Measurements from ENCODE around the gene ARHGEF17. TPM values are rescaled to one million over a fixed set of nuclear protein-coding genes. Genes with fewer than 3 reads are reported as not detected.

ARHGEF17 gene
- total and polyA plus RNA-seq, 2 of the 13 experiments (the other 11 are each of a cell fraction or from before 2014, with no cell fraction given) = 10.7 to 28.8 TPM

DNA sequence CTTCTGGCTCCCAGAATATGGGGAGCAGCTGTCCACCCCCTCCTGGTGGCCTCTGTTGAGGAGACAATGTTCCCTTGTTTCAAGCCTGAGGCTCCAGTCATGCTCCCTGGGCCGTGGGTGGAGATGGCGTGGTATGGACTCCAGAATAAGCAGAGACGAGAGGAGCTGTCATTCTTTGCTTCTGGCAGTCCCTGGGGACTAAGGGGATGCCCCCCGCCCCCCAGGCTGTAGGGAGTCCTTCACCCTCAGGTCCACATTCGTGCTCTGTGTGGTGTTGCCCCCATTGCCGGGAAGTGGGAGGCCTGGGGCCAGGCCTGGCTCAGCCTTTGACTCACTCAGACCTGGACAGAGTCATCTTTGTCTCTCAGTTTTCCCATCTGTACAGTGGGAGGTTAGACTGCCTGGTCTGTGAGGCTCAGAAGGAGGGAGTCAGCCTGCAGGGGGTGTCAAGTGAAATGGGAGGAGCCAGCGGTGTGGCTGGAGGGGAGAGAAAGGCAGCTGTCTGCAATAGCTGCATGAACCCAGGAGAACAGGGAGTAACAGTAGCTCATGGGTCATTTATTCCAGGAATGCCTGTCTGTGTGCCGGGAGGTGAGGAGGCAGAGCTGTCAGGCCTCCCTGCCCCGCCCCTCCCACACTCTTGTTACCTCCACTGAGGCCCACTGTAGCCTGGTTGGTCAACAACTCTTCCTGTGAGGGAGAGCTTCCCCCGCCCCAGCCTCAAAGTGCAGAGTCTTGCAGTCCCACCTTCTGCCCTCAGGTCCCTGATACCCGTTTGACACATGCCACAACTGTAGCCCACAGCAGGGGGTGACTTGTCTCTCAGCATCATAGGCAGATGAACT, 6.3 kb downstream of the ARHGEF17 start (continued):
- TF ChIP-seq MXD4 (CRISPR knock-in tag; IDR thresholded peaks at IDR 0.05) (peak; percentile 38; the same call in 1 of the 2 replicates), ZNF788 (CRISPR knock-in tag; IDR thresholded peaks at IDR 0.05; ENCODE audit: borderline replicate concordance) (peak; percentile 43; the same call in 1 of the 2 replicates), ZMYM3 (CRISPR knock-in tag; IDR thresholded peaks at IDR 0.05) (peak; percentile 97), SP4 (CRISPR knock-in tag; IDR thresholded peaks at IDR 0.05) (peak; percentile 64), ZNF124 (CRISPR knock-in tag; IDR thresholded peaks at IDR 0.05) (0 out of 2 replicates have a peak, but pooled peaks have one; percentile 26), SCMH1 (CRISPR knock-in tag; IDR thresholded peaks at IDR 0.05; ENCODE audit: borderline replicate concordance) (no peak), ZBTB42 (CRISPR knock-in tag; IDR thresholded peaks at IDR 0.05) (no peak), REPIN1 (CRISPR knock-in tag; IDR thresholded peaks at IDR 0.05; ENCODE audit: borderline replicate concordance, low read depth) (peak; percentile 44; the same call in 1 of the 2 replicates), NCOA5 (CRISPR knock-in tag; IDR thresholded peaks at IDR 0.05) (no peak), ZNF451 (CRISPR knock-in tag; IDR thresholded peaks at IDR 0.05) (no peak), NR2C2 (CRISPR knock-in tag; IDR thresholded peaks at IDR 0.05; ENCODE audit: borderline replicate concordance) (peak; percentile 29; the same call in 1 of the 2 replicates)
- TF ChIP-seq, protein P1, sequence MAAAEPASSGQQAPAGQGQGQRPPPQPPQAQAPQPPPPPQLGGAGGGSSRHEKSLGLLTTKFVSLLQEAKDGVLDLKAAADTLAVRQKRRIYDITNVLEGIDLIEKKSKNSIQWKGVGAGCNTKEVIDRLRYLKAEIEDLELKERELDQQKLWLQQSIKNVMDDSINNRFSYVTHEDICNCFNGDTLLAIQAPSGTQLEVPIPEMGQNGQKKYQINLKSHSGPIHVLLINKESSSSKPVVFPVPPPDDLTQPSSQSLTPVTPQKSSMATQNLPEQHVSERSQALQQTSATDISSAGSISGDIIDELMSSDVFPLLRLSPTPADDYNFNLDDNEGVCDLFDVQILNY (CRISPR knock-in tag; conservative IDR thresholded peaks at IDR 0.05) = no peak
- TF ChIP-seq, protein P2, sequence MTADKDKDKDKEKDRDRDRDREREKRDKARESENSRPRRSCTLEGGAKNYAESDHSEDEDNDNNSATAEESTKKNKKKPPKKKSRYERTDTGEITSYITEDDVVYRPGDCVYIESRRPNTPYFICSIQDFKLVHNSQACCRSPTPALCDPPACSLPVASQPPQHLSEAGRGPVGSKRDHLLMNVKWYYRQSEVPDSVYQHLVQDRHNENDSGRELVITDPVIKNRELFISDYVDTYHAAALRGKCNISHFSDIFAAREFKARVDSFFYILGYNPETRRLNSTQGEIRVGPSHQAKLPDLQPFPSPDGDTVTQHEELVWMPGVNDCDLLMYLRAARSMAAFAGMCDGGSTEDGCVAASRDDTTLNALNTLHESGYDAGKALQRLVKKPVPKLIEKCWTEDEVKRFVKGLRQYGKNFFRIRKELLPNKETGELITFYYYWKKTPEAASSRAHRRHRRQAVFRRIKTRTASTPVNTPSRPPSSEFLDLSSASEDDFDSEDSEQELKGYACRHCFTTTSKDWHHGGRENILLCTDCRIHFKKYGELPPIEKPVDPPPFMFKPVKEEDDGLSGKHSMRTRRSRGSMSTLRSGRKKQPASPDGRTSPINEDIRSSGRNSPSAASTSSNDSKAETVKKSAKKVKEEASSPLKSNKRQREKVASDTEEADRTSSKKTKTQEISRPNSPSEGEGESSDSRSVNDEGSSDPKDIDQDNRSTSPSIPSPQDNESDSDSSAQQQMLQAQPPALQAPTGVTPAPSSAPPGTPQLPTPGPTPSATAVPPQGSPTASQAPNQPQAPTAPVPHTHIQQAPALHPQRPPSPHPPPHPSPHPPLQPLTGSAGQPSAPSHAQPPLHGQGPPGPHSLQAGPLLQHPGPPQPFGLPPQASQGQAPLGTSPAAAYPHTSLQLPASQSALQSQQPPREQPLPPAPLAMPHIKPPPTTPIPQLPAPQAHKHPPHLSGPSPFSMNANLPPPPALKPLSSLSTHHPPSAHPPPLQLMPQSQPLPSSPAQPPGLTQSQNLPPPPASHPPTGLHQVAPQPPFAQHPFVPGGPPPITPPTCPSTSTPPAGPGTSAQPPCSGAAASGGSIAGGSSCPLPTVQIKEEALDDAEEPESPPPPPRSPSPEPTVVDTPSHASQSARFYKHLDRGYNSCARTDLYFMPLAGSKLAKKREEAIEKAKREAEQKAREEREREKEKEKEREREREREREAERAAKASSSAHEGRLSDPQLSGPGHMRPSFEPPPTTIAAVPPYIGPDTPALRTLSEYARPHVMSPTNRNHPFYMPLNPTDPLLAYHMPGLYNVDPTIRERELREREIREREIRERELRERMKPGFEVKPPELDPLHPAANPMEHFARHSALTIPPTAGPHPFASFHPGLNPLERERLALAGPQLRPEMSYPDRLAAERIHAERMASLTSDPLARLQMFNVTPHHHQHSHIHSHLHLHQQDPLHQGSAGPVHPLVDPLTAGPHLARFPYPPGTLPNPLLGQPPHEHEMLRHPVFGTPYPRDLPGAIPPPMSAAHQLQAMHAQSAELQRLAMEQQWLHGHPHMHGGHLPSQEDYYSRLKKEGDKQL (CRISPR knock-in tag; IDR thresholded peaks at IDR 0.05; ENCODE audit: low read depth) = peak; percentile 53; the same call in 1 of the 2 replicates
- TF ChIP-seq, protein P3, sequence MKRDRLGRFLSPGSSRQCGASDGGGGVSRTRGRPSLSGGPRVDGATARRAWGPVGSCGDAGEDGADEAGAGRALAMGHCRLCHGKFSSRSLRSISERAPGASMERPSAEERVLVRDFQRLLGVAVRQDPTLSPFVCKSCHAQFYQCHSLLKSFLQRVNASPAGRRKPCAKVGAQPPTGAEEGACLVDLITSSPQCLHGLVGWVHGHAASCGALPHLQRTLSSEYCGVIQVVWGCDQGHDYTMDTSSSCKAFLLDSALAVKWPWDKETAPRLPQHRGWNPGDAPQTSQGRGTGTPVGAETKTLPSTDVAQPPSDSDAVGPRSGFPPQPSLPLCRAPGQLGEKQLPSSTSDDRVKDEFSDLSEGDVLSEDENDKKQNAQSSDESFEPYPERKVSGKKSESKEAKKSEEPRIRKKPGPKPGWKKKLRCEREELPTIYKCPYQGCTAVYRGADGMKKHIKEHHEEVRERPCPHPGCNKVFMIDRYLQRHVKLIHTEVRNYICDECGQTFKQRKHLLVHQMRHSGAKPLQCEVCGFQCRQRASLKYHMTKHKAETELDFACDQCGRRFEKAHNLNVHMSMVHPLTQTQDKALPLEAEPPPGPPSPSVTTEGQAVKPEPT (CRISPR knock-in tag; IDR thresholded peaks at IDR 0.05; ENCODE audit: low read depth) = peak; percentile 36; the same call in 1 of the 2 replicates
- TF ChIP-seq, protein P4, sequence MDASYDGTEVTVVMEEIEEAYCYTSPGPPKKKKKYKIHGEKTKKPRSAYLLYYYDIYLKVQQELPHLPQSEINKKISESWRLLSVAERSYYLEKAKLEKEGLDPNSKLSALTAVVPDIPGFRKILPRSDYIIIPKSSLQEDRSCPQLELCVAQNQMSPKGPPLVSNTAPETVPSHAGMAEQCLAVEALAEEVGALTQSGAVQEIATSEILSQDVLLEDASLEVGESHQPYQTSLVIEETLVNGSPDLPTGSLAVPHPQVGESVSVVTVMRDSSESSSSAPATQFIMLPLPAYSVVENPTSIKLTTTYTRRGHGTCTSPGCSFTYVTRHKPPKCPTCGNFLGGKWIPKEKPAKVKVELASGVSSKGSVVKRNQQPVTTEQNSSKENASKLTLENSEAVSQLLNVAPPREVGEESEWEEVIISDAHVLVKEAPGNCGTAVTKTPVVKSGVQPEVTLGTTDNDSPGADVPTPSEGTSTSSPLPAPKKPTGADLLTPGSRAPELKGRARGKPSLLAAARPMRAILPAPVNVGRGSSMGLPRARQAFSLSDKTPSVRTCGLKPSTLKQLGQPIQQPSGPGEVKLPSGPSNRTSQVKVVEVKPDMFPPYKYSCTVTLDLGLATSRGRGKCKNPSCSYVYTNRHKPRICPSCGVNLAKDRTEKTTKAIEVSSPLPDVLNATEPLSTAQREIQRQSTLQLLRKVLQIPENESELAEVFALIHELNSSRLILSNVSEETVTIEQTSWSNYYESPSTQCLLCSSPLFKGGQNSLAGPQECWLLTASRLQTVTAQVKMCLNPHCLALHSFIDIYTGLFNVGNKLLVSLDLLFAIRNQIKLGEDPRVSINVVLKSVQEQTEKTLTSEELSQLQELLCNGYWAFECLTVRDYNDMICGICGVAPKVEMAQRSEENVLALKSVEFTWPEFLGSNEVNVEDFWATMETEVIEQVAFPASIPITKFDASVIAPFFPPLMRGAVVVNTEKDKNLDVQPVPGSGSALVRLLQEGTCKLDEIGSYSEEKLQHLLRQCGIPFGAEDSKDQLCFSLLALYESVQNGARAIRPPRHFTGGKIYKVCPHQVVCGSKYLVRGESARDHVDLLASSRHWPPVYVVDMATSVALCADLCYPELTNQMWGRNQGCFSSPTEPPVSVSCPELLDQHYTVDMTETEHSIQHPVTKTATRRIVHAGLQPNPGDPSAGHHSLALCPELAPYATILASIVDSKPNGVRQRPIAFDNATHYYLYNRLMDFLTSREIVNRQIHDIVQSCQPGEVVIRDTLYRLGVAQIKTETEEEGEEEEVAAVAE (CRISPR knock-in tag; IDR thresholded peaks at IDR 0.05; ENCODE audit: borderline replicate concordance) = peak; percentile 51; the same call in 1 of the 2 replicates

Measured in HepG2 (cell line).